GM19452 (cell line): ENCODE measurements around the gene IGSF8.
"Not testable (repeated sequence)": the region's sequence is repeated elsewhere in the genome, so short reads cannot be mapped to it uniquely, and the experiment has no call there.

ENCODE experiments used
- ATAC-seq: cut with Tn5 transposase; IDR thresholded peaks from one replicate; pipeline ENCODE4 v1.9.1; 2021; ENCODE audit not compliant: unreplicated experiment

Gene IGSF8

DNA sequence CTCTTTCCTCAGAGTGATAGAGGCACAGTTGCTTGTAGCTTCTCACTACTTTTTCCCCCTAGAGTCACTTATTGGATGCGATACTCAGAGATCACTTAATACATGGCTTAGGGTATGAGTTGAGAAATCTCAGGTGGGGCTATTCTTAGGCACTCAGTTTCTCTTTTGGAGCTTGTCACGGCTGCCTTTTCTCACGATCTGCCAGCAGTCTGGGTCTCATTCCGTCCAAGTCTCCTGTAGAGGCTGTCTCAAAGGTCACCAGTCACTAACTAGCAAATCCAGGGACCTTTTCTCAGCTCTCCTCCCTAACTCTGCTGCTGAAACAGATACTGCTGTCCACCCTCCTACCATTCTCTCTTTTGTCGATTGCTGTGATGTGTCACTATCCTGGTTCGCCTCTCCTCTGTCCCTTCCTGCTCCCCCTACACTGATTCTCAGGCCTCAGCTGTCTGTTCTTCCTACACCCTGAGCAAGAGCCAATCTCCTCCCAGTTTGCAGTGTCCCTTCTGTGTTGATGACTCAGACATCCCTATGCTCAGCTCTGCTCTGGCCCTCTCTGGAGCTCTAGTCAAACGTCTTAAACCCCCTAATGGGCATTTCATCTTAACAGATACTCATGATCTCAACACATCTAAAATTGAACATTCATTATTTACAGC is 29.6 kb upstream of the IGSF8 start:
- no peak for ATAC-seq

DNA sequence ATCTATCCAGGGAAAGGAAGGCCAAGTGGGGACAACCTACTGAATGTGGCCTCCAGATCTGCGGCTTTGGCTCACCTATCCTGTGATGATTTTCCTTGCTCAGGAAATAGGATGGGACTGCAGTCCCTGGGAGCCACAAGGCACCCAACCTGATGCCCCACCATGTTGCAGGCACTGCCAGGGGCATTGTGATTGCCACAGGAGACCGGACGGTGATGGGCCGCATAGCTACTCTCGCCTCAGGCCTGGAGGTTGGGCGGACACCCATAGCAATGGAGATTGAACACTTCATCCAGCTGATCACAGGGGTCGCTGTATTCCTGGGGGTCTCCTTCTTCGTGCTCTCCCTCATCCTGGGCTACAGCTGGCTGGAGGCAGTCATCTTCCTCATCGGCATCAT is 29.0 kb upstream of the IGSF8 start:
- ATAC-seq, result no peak

DNA sequence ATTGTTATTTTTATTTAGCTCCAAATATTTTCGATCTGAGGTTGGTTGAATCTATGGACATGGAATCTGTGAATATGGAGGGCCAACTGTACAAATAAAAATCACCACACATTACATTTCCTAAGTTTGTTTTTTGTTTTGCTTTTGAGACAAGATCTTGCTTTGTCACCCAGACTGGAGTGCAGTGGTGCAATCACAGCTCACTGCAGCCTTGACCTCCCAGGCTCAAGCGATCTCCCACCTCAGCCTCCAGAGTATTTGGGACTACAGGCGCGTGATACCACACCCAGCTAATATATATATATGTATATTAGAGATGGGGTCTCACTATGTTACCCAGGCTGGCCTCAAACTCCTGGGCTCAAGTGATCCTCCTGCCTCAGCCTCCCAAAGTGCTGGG is 27.9 kb upstream of the IGSF8 start:
- not testable (repeated sequence) for ATAC-seq

- no peak for ATAC-seq
Observed at GRCh38 chr1:160125746-160126145, 27.3 kb upstream of the IGSF8 start.

- no peak for ATAC-seq
Observed at GRCh38 chr1:160124705-160125478, 26.5 kb upstream of the IGSF8 start.

DNA sequence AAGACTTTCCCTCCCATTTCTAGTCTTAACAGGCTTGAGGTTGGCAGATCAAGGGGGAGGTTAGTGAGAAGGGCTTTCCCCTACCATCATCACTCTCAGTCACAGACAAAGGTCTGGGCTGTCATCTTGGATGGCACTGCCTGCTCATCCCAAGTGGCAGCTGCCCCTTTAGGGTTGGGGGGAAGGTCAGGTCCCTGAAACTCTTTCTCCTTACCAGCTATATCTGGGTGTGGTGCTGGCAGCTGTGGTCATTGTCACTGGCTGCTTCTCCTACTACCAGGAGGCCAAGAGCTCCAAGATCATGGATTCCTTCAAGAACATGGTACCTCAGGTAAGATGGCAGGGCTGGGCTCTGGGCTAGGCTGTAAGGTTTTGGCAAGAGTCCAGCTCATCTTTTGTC is 25.3 kb upstream of the IGSF8 start:
- no peak for ATAC-seq

- ATAC-seq, result no peak
Observed at GRCh38 chr1:160122978-160123495, 24.6 kb upstream of the IGSF8 start.

GRCh38 chr1:160121388-160121787 is 23.0 kb upstream of the IGSF8 start:
- no peak for ATAC-seq

GRCh38 chr1:160120797-160121196 is 22.4 kb upstream of the IGSF8 start:
- no peak for ATAC-seq

GRCh38 chr1:160118928-160119327 is 20.5 kb upstream of the IGSF8 start:
- no peak for ATAC-seq

GRCh38 chr1:160117709-160118183 is 19.3 kb upstream of the IGSF8 start:
- ATAC-seq, result no peak

- ATAC-seq, result no peak
Observed at GRCh38 chr1:160117300-160117699, 18.9 kb upstream of the IGSF8 start.

GRCh38 chr1:160116283-160117147 is 18.1 kb upstream of the IGSF8 start:
- no peak for ATAC-seq

DNA sequence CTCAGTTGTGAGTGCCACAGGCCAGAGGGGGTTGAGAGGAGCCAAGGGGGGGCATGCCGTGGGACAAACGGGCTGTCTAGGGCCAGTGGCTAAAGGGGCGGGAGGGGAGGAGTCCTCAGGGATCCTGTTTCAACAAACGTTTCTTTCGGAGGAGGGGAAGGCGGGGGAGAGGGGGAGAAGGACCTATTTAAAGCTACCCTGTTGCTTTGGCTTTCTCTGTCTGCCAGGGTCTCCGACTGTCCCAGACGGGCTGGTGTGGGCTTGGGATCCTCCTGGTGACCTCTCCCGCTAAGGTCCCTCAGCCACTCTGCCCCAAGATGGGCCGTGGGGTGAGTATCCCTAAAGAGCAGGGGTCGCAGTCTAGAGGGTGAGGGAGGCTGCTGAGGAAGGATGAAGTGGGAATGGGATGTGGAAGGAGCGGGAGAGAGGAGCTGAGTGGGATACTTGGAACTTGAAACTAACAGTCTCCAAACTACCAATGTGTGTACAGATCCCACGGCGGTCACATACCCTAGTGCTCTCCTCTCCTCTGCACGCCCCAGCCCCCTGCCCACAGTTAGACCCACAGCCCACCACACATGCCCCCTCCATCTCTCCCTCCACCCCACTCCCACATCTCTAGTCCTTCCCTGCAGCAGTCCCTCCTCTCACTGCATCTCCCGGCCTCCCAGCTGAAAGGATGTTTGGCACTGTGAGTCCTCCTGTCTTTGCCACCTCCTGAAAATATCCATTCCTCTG is 17.3 kb upstream of the IGSF8 start, which contains the start of gene ATP1A2:
TSS of gene ATP1A2 (plus strand) at position 215 of the 738 bp plus-strand sequence. CDS start at position 318, 103 bp downstream.
- no peak for ATAC-seq

DNA sequence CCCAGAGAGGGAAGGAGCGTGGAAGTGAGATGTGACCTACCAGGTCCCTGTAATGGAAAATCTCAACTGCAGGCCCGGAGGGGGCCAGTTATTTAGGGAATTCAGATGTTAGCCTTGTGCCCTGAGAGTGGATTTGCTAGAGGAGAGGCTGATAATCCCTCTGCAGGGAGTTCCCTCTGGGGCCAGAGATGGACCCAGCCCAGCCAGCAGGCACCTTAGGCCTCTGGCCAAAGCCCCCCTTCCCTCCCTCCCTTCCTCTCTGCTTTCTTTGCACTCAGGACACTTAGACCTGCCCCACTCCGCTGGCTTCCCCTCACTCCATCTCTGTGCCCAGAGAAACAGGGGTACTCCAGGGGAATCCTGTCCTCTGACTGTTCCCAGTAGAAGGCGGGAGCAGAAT is 15.7 kb upstream of the IGSF8 start:
- no peak for ATAC-seq

DNA sequence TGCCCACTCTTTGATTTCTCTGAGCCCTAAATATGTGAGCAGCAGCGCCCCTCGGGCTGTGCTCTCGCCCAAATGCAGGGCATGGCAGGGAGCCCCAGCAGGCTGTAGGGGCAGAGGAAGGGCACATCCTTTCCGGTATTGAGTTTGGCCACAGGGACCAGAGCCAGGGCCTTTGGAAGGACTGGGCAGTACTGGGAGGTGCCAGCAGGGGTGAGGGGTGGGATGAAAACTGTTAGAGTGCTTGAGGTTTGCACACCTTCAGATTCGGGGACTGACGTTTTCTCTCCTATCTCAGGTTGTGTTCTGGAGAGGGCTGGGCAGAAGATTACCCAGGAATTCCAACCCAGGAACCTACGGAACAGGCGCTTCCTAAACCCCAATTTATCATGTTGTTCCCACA is 15.0 kb upstream of the IGSF8 start:
- ATAC-seq, result no peak

- ATAC-seq, result no peak
Observed at GRCh38 chr1:160112357-160112756, 13.9 kb upstream of the IGSF8 start.

GRCh38 chr1:160111462-160111861 is 13.0 kb upstream of the IGSF8 start:
- ATAC-seq, result not testable (repeated sequence)

- no peak for ATAC-seq
Observed at GRCh38 chr1:160109686-160110085, 11.3 kb upstream of the IGSF8 start.

GRCh38 chr1:160108888-160109662 is 10.7 kb upstream of the IGSF8 start:
- ATAC-seq, result no peak
